GM12878 (cell line): ENCODE data around the gene ZNF2. TPM values are rescaled to one million over a fixed set of nuclear protein-coding genes. Genes with fewer than 3 reads are reported as not detected.

Source experiments
- ATAC-seq: fragments of 200-7000 bp; cut with Tn5 transposase; 3 replicates; pipeline ENCODE4 v1.9.1; 2020; ENCODE audit warnings: mild to moderate bottlenecking, moderate library complexity
- BruUV-seq: library from RNA; stranded (reverse); fragments of 400-500 nt; replicated peaks from 2 replicates; lab custom pipeline; 2021; lab: Mats Ljungman, UMichigan
- CTCF ChIA-PET: fragments of 300-600 bp; sonication (Branson Sonifier 250); formaldehyde crosslinking; extraction: SDS; loops from one replicate; lab custom pipeline; 2021; ENCODE audit warnings: inconsistent platforms; lab: Yijun Ruan, JAX
- POLR2A ChIA-PET: fragments of 350-600 bp; formaldehyde crosslinking; extraction: SDS; loops from one replicate; lab custom pipeline; 2021; ENCODE audit warnings: inconsistent platforms; lab: Charles Lee
- RAD21 ChIA-PET: fragments of 300-600 bp; sonication (Branson Sonifier 250); formaldehyde crosslinking; loops from one replicate; lab custom pipeline; 2023; ENCODE audit warnings: antibody characterized with exemption; ENCODE audit not compliant: unreplicated experiment; lab: Charles Lee
- SMC1A ChIA-PET: fragments of 300-600 bp; sonication (Branson Sonifier 250); formaldehyde crosslinking; loops from one replicate; lab custom pipeline; 2023; ENCODE audit not compliant: unreplicated experiment, uncharacterized antibody; lab: Charles Lee
- DNase-seq: peaks from one replicate; pipeline ENCODE4 v3.0.0-alpha.2; 2011; ENCODE audit warnings: low read depth, low spot score
- FAIRE-seq: peaks from 3 replicates; lab custom pipeline; 2011; peaks lifted over from hg19 to GRCh38; lab: Jason Lieb, UNC
- H2AFZ ChIP-seq: 2 replicates; pipeline ENCODE4 v1.6.0; 2011; ENCODE audit warnings: low read depth, low read length, control low read depth; ENCODE audit not compliant: control insufficient read depth
- H3K27ac ChIP-seq: 2 replicates; pipeline ENCODE4 v1.5.1; 2011; ENCODE audit warnings: control low read depth; ENCODE audit not compliant: control insufficient read depth, insufficient read depth
- H3K27me3 ChIP-seq, 2 experiments: replicated peaks in 1 of 2; 2 replicates each; pipeline versions ENCODE4 v1.6.0 to v1.6.1; 2011; ENCODE audit warnings: low read length in 1 of 2; ENCODE audit not compliant: control insufficient read depth in 2 of 2, insufficient read depth in 2 of 2
- H3K36me3 ChIP-seq, 2 experiments: 2 replicates each; pipeline ENCODE4 v1.5.1; 2011; ENCODE audit warnings: low read length in 1 of 2; ENCODE audit not compliant: control insufficient read depth in 2 of 2, insufficient read depth in 2 of 2
- H3K4me1 ChIP-seq: 2 replicates; pipeline ENCODE4 v1.6.1; 2011; ENCODE audit warnings: mild to moderate bottlenecking, low read length, moderate library complexity, mixed read lengths; ENCODE audit not compliant: control insufficient read depth, insufficient read depth
- H3K4me2 ChIP-seq: 2 replicates; pipeline ENCODE4 v1.6.0; 2011; ENCODE audit warnings: control low read depth; ENCODE audit not compliant: control insufficient read depth, insufficient read depth
- H3K4me3 ChIP-seq: fragments of 200-600 bp; sonication (generic); 2 replicates; pipeline ENCODE4 v1.5.1; 2016
- H3K79me2 ChIP-seq: 2 replicates; pipeline ENCODE4 v1.6.0; 2011; ENCODE audit warnings: low read length; ENCODE audit not compliant: control insufficient read depth, insufficient read depth
- H3K9ac ChIP-seq: 2 replicates; pipeline ENCODE4 v1.8.0; 2011; ENCODE audit warnings: low read length, control low read depth, mixed read lengths; ENCODE audit not compliant: control insufficient read depth, insufficient read depth
- H3K9me3 ChIP-seq: replicated peaks from 3 replicates; pipeline ENCODE4 v1.5.1; 2011; ENCODE audit warnings: mild to moderate bottlenecking, low read length; ENCODE audit not compliant: control insufficient read depth, insufficient read depth
- H4K20me1 ChIP-seq: 2 replicates; pipeline ENCODE4 v1.6.0; 2011; ENCODE audit not compliant: control insufficient read depth, insufficient read depth
- CHD1 ChIP-seq: IDR thresholded peaks from 2 replicates; pipeline ENCODE4 v1.6.1; 2012; ENCODE audit warnings: low read depth, low read length, improper control_type of control experiment
- CHD4 ChIP-seq: fragments of 200-600 bp; sonication (generic); IDR thresholded peaks from 2 replicates; pipeline ENCODE4 v1.6.1; 2016; ENCODE audit warnings: mild to moderate bottlenecking
- KAT2A ChIP-seq: conservative IDR thresholded peaks from 2 replicates; pipeline ENCODE4 v1.6.1; 2011; ENCODE audit warnings: low read depth, low read length; ENCODE audit not compliant: control insufficient read depth
- PBX3 ChIP-seq: IDR thresholded peaks from 2 replicates; pipeline ENCODE4 v1.6.1; 2011; ENCODE audit warnings: mild to moderate bottlenecking, low read depth, low read length, moderate library complexity; ENCODE audit not compliant: insufficient replicate concordance
- POLR2AphosphoS2 ChIP-seq: IDR thresholded peaks from 2 replicates; pipeline ENCODE4 v1.6.1; 2011; ENCODE audit warnings: low read depth, mild to moderate bottlenecking, low read length, improper control_type of control experiment, moderate library complexity
- WGBS: methylation state at CpG from one replicate; pipeline ENCODE4 v1.1.6; 2016; ENCODE audit warnings: low lambda C conversion rate; ENCODE audit not compliant: insufficient replicate concordance, insufficient coverage; ENCODE audit errors: missing lambda C conversion rate; 5-methylcytosine and 5-hydroxymethylcytosine counted together
- in situ Hi-C: fragments of 300-500 bp; cut with MboI; formaldehyde crosslinking; loops from 9 replicates; pipeline ENCODE4 v1.14.3; 2018; ENCODE audit warnings: mixed read lengths
- intact Hi-C: fragments of 100-400 bp; cut with micrococcal nuclease; formaldehyde crosslinking; loops from one replicate; pipeline ENCODE4 v1.14.2; 2022; ENCODE audit not compliant: unreplicated experiment
- polyA plus RNA-seq, 11 experiments: library from polyadenylated mRNA; depleted of rRNA in 4 of 11; unstranded in 6 of 11; stranded (reverse) in 5 of 11; fragments of >200 nt; fragmentation: Nextera tagmentation in 4 of 11; fragmentation: Illumina TruSeq in 1 of 11; extraction: Ambion mirVana in 4 of 11; extraction: Trizol in 1 of 11; gene quantifications; 1 replicate in 1 of 11; 2 replicates in 10 of 11; pipeline versions ENCODE4 v1.2.1 to v1.2.3, GENCODE V29; 2011 to 2016; ENCODE audit warnings: inconsistent platforms in 2 of 11, missing spikeins in 2 of 11, low read depth in 1 of 11
- total RNA-seq, 4 experiments: library from RNA; depleted of rRNA in 3 of 4; stranded (reverse); fragments of >200 nt in 3 of 4; fragmentation: Illumina TruSeq in 1 of 4; extraction: Trizol in 1 of 4; gene quantifications; 2 replicates each; pipeline versions ENCODE4 v1.2.1 to v1.2.3, GENCODE V29; 2013 to 2021
- TF ChIP-seq, protein P1 (sequence below): fragments of 450-650 bp; formaldehyde crosslinking; IDR thresholded peaks from 2 replicates; pipeline ENCODE4 v1.4.0; 2020; ENCODE audit warnings: mild to moderate bottlenecking, moderate library complexity
- TF ChIP-seq, protein P2 (sequence below): fragments of 450-650 bp; IDR thresholded peaks from 2 replicates; pipeline ENCODE4 v1.6.1; 2017; ENCODE audit warnings: mild to moderate bottlenecking, low read depth, inconsistent platforms; ENCODE audit not compliant: poor library complexity, severe bottlenecking

The ZNF2 gene
- total and polyA plus RNA-seq, 10 of the 15 experiments (the other 5 are each of a cell fraction or from before 2014, with no cell fraction given): 2.4 to 5.1 (median 3.5) TPM

DNA sequence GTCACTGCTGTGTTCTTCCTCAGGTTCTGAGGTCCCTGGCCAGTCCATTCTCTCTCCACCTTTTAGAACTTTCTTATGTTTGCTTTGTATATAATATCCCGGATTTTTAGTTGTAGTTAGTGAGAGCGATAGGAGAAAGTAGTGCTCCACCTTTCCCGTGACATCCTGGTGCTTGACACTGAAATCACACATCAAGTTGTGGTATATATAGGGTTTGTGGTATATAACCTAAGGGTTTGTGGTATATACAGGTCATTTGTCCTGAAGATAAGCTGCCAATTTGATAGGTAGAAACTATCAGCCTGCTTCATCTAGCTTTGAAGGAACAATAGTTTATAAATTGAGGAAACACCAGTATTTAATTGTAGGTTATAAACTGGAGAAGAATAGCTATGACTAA lies 54.8 kb downstream of the ZNF2 start:
- SMC1A ChIA-PET: no interaction called here
- no peaks in the 10 kb centered on the region for H4K20me1 ChIP-seq

More for the DNA sequence above, 54.8 kb downstream of the ZNF2 start:
- H2AFZ ChIP-seq: no peak overlapping the region
- no peaks in the 10 kb centered on the region for H3K27me3 ChIP-seq
- intact Hi-C loops: no loop called here
- 48% methylated on average over 3 of the region's 3 CpGs for WGBS
- in situ Hi-C loops: no loop called here
- H3K4me1 ChIP-seq: no peaks in the 10 kb centered on the region
- H3K79me2 ChIP-seq: no peaks in the 10 kb centered on the region
- H3K9me3 ChIP-seq: peaks cover 17% of the 10 kb centered on the region; the same call in 2 of the 3 replicates
- RAD21 ChIA-PET: interaction anchor here (1.4 kb wide), 1 partner anchor 11 kb away, joined by 6 read pairs; no protein-coding TSS in a partner anchor
- FAIRE-seq (no peak), DNase-seq (no peak), ATAC-seq (no peak)
- TF ChIP-seq KAT2A (no peak), PBX3 (no peak), CHD4 (no peak), CHD1 (no peak), POLR2AphosphoS2 (no peak)
- TF ChIP-seq, protein P1, sequence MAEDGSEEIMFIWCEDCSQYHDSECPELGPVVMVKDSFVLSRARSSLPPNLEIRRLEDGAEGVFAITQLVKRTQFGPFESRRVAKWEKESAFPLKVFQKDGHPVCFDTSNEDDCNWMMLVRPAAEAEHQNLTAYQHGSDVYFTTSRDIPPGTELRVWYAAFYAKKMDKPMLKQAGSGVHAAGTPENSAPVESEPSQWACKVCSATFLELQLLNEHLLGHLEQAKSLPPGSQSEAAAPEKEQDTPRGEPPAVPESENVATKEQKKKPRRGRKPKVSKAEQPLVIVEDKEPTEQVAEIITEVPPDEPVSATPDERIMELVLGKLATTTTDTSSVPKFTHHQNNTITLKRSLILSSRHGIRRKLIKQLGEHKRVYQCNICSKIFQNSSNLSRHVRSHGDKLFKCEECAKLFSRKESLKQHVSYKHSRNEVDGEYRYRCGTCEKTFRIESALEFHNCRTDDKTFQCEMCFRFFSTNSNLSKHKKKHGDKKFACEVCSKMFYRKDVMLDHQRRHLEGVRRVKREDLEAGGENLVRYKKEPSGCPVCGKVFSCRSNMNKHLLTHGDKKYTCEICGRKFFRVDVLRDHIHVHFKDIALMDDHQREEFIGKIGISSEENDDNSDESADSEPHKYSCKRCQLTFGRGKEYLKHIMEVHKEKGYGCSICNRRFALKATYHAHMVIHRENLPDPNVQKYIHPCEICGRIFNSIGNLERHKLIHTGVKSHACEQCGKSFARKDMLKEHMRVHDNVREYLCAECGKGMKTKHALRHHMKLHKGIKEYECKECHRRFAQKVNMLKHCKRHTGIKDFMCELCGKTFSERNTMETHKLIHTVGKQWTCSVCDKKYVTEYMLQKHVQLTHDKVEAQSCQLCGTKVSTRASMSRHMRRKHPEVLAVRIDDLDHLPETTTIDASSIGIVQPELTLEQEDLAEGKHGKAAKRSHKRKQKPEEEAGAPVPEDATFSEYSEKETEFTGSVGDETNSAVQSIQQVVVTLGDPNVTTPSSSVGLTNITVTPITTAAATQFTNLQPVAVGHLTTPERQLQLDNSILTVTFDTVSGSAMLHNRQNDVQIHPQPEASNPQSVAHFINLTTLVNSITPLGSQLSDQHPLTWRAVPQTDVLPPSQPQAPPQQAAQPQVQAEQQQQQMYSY: no peak
- TF ChIP-seq, protein P2, sequence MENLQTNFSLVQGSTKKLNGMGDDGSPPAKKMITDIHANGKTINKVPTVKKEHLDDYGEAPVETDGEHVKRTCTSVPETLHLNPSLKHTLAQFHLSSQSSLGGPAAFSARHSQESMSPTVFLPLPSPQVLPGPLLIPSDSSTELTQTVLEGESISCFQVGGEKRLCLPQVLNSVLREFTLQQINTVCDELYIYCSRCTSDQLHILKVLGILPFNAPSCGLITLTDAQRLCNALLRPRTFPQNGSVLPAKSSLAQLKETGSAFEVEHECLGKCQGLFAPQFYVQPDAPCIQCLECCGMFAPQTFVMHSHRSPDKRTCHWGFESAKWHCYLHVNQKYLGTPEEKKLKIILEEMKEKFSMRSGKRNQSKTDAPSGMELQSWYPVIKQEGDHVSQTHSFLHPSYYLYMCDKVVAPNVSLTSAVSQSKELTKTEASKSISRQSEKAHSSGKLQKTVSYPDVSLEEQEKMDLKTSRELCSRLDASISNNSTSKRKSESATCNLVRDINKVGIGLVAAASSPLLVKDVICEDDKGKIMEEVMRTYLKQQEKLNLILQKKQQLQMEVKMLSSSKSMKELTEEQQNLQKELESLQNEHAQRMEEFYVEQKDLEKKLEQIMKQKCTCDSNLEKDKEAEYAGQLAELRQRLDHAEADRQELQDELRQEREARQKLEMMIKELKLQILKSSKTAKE: no peak
- no peak overlapping the region for H3K4me2 ChIP-seq
- CTCF ChIA-PET: interaction anchor here (1.0 kb wide), 1 partner anchor 11 kb away, joined by 4 read pairs; no protein-coding TSS in a partner anchor
- no peaks in the 10 kb centered on the region for H3K36me3 ChIP-seq
- H3K9ac ChIP-seq: no peak overlapping the region
- POLR2A ChIA-PET: no interaction called here
- no peak overlapping the region for H3K27ac ChIP-seq
- no TSS peak for BruUV-seq
- no peak overlapping the region for H3K4me3 ChIP-seq
